Hematopoietic multipotent progenitor cell treated with erythropoietin and hydrocortisone succinate and interleukin-3 and kit ligand, for 6 days (in vitro differentiated cells): ENCODE results near the gene IGFL2.
A peak's percentile ranks its signal among the peaks of the same experiment; 100 is the strongest.
"Not testable (repeated sequence)": the region's sequence is repeated elsewhere in the genome, so short reads cannot be mapped to it uniquely, and the experiment has no call there.

Source experiments
- DNase-seq: peaks from one replicate; pipeline ENCODE4 v3.0.0-alpha.2; 2015

Gene IGFL2

DNA sequence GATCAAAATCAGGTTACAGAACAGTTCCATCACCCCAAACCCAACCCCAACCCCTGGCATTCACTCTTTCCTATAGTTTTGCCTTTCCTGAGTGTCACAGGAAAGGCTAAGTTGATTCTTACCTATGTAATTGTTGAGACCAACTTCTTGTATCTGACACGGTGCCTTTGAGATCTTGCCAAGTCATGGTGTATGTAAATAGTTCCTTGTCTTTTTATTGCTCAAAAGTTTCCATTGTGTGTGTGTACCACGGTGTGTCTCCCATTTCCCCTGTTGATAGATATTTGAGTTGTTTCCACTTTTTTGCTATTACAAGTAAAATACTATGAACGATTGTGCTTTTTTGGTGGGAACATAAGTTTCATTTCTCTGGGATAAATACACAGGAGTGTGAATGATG lies 3.3 kb upstream of the IGFL2 start:
- no peak for DNase-seq

DNA sequence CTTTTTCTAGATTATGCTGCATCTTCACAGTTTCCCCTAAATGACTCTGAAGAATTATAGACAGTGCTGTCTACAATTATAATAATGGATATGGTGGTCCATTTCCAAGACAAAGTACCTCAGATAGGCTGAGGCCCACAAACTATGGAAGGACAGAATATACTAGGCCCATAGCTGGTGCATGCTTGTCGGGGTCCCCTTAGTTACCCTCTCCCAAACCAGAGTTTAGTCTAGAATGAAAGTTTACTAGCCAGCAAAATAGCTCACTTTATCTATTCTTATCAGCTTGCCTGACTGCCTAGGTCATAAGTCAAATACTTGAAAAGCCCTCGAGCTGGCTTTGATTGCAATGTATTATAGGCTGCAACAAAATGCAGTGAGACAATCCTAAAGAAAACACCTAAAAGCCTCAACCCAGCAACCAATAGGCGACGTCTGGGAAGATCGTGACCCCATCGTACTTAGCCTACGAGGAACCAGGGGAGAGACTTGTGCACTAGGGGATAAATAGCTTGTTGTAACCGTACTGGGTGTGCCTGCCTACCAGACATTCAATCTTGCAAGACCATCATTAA lies 785 bp upstream of the IGFL2 start:
- DNase-seq = no peak

DNA sequence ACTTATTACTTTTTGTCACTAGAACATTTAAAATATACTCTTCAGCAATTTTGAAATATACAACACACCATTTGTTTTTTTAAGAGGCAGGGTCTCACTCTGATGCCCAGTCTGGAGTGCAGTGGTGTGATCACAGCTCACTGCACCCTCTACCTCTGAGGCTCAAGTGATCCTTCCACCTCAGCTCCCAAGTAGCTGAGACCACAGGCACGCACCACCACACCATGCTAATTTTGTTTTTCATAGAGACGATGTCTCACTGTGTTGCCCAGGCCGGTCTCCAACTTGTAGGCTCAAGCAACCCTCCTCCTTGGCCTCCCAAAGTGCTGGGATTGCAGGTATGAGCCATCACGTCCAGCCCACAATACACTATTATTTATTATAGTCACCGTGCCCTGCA lies 2.6 kb downstream of the IGFL2 start:
- DNase-seq = no peak

DNA sequence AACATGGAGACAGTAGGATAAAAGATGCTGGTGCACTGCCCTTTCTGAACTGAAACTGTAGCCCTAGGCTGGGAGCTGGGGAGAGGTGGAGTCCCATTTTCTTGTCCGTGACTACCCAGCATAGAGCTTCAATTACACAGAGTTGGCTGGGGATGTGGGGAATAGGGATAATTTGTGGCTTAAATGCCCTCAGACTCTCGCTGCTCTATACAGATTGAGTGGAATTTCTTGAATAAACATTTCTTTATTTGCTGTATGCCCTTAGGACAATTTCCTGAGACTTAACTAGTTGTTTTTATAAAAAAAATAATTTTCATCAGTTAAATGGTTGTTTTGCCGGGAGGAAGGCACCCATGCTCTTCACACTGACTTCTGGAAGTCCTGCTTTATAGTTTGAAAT lies 7.2 kb downstream of the IGFL2 start:
- no peak for DNase-seq

DNA sequence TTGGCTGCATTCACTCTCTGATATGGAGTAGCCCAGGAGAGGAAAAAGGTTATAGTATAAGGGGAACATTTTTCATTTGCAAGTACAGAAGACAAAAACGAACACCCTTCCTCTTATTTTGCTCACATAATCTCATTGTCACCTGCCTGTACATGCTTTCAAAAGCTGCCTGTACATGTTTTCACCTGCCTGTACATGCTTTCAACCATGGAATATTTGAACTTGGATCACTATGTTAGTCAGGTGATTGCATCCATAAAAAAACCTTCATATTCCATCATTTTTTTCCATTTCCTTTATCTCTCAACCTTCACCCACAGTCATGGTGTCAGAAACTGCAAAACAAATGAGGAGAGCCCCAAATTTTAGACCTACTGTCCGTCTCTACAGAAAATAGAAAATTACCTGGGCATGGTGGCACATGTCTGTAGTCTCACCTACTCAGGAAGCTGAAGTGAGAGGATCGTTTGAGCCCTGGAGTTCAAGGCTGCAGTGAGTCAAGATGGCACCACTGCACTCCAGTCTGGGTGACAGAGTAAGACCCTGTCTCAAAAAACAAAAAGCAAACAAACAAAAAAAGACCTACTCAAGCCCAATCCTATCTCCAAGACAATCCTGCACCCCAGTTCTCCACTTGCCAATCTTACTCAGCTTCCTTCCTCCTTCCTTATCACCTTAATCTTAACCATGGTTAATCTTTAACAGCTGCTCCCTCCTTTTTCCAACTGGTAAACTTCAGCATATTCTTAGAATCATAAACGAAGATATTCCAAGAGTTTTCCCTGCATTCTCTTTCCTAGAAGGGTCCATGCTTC lies 11.6 kb downstream of the IGFL2 start:
- peak; percentile 5 for DNase-seq

DNA sequence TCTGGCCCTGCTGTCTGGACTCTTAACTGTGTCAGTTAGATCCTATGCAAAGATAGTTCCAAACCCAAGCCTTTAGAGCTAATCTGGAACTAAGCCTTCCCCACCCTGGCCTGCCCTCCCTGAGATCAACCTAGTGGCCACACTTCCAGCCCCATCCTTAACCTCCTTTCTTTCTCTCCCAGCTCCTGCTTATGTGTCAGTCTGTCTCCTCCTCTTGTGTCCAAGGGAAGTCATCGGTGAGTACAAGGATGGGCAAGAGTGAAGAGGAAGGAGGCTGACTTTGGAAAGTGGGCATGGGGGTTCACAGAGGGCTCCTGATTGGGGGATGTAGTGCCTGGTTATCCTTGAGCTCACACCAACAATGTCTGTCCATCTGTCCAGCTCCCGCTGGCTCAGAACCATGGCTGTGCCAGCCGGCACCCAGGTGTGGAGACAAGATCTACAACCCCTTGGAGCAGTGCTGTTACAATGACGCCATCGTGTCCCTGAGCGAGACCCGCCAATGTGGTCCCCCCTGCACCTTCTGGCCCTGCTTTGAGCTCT lies 12.3 kb downstream of the IGFL2 start:
- no peak for DNase-seq

DNA sequence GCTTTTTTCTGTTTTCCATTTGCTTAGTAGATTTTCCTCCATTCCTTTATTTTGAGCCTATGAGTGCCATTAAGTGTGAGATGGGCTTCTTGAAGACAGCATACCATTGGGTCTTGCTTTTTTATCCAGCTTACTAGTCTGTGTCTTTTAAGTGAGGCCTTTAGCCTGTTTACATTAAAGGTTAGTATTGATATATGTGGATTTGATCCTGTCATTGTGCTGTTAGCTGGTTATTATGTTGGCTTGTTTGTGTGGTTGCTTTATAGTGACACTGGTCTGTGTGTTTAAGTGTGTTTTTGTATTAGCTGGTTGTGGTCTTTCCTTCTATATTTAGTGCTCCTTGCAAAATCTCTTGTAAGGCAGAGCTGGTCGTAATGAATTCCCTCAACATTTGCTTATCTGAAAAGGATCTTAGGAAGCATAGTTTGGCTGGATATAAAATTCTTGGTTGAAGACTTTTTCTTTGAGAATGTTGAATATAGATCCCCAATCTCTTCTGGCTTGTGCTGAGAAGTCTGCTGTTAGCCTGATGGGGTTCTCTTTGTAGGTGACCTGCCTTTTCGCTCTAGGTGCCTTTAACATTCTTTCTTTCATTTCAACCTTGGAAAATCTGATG lies 13.7 kb downstream of the IGFL2 start:
- not testable (repeated sequence) for DNase-seq

DNA sequence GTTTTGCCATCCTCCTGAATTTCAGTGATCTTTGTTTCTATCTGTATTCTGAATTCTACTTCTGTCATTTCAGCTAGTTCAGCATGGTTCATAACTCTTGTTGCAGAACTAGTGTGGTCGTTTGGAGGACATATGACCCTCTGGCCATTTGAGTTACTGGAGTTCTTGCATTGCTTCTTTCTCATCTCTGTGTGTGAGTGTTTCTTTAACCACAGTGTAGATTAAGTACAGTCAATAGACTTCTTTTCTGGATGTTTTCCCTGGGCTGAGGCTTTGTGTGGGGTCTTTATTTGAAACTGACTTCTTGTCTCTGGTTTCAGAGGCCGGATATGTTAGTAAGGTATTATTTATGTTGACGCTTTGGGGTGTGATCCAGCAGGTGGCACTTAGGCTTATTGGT lies 14.7 kb downstream of the IGFL2 start:
- DNase-seq = no peak

DNA sequence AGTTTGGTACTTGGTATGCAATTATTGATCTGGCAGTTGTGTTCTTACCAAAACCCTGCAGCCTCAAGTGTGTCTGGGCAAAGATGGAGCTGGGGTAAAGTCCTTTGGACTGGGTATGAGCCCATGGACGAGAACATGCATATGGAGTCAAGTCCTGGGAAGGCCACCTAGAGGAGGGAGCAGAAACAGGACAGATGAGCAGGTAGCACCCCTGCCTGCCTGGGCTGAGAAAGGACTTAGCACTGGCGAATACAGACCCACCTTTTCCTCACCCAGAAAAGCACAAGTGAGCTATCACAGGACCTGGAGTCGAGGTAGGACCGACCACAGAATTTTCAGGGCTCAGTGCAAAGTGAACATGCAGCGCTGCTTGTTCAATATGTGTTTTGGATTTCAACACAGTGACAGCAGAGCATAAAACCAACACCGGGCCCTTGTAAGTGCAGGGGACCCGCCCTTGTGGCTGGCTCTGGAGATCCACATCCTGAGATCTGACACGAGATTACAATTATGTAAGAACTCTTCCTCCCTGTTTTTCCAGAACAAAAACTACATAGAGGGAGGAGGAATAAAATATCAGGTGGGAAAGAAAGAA lies 25.9 kb downstream of the IGFL2 start:
- peak; percentile 11 for DNase-seq

DNA sequence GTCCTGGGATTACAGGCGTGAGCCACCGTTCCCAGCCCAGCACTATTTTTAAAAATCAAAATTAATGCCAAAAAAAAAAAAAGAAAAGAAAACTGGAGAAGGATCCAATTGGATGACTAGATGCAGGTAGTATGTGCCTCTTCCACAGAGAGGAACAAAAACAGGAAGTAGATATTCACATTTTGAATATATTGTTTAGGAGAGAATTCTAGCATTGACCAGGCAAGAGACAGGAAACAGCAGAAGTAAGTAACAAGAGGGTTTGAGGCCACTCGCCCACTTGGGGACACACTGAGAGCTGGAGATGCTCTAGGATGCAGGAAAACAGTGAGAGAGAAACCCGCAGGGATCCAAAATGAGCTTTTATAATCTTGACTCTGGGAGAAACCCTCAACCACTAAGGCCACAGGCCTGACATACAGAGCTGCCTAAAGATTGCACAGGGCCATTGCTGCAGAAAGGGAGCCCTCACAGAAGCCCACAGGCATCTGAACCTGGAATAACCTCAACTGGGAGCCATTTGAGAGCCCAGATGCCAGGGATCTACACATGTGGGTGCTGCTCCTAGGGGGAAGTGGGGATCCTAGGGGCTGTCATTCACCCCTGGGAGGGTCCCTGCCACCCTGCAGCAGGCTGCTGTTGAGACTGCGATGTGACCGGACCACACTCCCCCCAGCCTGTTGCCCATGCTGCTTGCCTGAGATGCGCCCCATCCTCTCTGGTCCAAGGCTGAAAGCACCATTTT lies 28.2 kb downstream of the IGFL2 start:
- no peak for DNase-seq

DNA sequence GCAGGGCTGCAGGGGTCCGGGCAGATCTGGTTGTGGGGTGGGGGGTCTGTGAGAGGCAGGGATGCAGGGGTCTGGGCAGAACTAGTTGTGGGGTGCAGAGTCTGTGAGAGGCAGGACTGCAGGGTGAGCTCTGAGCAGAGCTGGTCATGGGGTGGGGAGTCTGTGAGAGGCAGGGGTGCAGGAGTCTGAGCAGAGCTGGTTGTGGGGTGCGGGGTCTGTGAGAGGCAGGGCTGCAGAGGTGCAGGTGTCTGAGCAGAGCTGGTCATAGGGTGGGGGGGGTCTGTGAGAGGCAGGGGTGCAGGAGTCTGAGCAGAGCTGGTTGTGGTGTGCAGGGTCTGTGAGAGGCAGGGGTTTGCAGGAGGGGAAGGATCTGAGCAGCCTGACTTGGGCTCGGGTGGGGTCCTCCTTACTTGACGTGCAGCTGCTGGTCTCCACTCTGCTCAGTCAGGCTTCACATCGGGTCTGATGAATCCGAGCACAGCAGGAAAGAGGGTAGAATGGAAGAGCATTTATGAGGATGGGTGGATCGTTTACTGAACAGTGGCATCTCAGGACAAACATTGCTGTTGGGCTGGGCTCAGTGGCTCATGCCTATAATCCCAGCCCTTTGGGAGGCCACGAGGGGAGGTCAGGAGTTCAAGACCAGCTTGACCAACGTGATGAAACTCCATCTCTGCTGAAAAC lies 31.2 kb downstream of the IGFL2 start:
- no peak for DNase-seq

DNA sequence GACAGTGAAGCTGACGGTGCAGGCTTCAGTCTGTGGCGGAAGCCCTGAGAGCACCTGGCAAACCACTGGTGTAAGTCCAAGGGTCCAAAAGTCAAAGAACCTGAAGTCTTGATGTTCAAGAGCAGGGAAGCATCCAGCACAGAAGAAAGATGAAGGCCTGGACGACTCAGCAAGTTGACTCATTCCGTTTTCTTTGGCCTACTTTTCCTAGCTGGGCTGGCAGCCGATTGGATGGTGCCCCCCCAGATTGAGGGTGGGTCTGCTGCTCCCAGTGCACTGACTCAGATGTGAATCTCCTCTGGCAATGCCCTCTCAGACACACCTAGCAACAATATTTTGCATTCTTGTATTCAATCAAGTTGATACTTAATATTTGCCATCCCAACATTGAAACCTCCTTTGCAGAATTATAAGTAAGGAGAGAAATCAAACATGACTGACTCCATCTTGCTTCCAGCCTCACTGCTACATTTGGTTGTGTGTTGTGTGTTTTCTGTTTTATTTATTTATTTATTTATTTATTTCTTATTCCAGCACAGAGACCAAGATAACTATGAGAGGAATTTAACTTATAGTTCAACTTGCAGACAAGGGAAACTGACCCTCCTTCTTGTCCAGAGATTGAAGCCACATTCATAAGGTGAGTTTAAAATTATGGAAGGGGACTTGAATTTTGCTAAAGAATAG lies 32.8 kb downstream of the IGFL2 start:
- no peak for DNase-seq

DNA sequence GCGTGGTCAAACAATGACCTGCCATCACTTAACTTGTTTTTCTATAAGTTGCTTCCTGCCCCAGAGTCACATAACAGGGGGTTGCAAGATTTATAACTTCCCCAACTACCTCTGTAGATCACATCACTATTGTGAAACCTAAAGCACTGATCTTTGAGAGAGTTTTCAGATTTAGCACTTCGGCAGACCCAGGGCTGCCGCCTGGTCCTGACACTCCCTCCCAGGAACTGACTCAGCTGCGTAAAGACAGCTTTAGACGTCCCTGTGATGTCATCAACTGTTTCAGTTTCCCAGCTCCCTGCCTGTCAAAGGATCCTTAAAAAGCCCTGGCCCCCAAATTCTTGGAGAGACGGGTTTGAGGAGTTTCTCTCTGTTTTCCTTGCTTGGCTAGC lies 33.3 kb downstream of the IGFL2 start:
- DNase-seq = peak; percentile 31

DNA sequence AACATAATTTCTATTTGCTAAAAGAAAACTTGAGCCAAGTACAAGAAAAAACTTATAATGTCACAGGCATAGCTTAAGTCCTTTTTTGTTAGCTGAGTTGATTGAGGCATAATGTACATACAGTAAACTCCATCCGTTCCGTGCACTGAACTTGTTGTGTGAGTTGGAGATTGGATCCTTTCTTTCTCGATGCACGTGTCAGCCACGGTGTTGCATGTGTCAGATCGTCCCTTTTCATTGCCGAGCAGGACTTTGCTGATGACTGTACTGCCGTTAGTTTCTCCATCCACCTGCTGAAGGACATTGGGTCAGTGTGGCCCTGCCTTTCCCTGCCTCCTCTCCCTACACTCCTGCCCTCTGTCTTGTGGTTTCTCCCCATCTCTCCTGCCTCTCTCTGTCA lies 34.4 kb downstream of the IGFL2 start:
- no peak for DNase-seq

DNA sequence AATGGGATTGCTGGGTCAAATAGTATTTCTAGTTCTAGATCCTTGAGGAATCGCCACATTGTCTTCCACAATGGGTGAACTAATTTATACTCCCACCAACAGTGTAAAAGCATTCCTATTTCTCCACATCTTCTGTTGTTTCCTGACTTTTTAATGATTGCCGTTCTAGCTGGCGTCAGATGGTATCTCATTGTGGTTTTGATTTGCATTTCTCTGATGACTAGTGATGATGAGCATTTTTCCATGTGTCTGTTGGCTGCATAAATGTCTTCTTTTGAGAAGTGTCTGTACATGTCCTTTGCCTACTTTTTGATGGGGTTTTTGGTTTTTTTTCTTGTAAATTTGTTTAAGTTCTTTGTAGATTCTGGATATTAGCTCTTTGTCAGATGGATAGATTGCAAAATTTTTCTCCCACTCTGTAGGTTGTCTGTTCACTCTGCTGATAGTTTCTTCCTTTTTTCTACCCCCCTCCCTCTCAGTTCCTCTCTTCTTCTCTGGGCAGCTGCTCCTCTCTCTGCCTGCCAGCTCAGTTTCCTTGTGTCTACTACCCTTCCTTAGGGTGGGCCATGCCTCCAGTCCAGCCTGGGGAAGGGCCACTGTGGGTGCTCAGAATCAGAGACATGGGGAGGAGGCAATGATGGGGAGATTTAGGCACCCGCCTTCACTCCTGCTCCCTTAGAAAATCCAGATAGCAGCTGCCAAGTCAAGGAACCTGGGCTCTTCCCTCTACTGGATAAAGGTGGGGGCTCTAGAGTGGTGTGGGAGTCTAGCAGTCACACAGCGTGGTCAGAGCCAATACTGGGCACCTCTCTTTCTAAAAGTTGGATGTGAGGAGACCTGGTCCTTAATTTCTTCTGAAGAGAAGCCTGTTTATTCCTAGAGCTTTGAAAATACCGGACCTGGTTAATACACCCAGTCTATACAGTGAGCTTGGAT lies 37.0 kb downstream of the IGFL2 start:
- DNase-seq = not testable (repeated sequence)

DNA sequence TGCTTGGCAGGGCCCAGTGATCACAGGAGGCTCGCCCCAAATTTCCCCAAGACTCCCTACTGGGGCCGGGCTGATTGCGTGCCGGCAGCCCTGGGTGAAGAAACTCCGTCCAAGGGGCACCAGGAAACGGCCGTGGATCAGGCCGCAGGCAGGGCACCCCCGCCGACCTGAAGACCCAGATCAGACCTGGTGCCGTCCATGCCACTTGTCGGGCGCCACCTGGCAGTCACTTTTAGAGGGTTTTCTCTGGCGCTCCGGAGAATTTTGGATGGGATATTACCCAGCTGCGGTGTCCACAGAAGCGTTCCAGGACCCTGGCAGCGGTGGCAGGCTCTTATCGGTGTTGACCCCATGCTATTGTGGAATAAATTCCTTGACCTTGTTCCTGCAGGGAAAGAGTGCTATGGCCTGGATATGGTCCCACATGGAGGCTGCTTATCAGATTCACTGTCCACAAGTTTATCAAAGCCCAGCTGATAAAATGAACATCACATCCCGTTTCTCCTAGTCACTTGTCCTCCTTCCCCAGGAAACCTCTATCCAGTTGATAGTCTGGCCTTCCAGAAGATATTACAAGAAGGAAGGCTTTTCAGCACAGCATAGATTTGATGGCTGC lies 38.2 kb downstream of the IGFL2 start:
- DNase-seq = no peak

DNA sequence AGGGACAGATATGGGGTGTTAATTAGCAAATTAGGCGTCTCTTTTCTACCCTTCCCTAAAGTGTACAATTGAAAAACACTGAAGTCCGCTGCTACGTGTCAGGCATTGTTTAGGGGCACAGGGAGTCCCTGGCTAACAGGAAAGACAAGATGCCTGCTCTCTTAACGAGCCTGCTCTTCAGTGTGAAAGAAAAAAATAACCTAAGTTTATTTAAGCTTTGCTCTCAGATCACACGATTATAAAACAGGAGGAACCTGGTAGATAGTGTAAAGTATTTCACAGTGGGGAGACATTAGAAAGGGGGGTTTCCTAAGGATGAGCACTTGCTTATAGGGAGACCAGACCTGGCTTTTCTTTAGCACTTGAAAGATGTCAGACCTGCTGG lies 38.7 kb downstream of the IGFL2 start:
- DNase-seq = no peak

DNA sequence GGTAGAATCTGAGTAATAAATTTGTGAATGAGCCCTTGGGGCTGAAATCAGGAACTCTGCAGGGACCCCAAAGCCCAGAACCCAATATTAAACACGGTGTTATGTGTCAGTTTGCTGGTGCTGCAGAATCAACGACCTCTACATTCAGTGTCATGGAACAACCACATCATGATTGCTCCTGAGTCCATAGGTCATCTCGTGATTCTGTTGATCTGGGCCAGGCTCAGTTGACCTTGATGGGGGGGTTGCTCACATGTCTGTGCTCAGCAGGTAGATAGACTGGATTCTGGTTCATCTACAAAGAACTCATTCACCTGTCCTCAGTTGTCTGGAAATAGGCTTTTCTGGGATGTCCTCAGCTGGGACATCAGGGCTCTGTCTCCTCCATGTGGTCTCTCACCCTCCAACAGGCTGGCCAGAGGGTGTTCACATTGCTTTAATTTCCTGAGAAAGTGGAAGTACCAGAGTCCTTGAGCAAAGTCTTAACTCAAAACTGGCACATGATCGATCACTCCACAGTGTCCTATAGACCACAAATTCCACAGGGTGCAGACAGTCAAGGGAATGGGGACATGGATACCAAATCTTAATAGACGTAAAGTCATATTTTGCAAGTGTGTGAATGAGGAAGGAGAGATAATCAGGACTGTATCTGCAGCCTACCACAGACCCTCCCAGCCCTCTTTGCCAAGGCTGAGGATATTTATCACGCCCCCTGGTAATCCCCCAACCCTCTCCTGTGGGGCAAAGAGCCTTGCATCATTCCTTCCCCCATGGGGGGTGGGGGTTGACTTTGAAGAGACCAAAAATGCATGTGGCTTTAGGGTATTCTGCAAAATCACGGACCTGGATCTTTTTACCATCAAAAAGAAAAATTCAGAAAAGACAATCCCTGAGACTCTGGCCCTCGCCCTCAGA lies 42.2 kb downstream of the IGFL2 start:
- no peak for DNase-seq

DNA sequence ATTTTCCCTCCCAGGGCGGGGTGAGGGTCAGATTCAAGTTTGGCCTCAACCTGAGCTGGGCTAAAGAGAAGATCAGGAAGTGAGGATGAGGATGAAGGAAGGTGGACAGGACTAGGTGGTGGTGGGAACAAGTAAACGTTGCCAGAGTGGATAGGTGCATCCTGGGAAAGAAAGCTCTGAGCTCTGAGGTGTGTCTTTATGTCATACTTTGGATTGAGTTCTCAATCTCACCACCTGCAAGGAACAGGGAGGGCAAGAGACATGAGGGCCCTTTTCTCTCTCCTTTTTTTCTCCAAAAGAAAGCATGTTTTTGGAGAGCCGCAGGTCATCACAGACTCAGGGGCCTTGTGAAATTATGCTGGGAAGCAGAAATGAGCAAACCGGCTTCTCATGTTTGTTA lies 43.3 kb downstream of the IGFL2 start:
- DNase-seq = no peak
